GM21526 (cell line): ENCODE results near the gene RTL10.
"Not testable (repeated sequence)": the region's sequence is repeated elsewhere in the genome, so short reads cannot be mapped to it uniquely, and the experiment has no call there.

Experiments
- ATAC-seq: cut with Tn5 transposase; IDR thresholded peaks from one replicate; pipeline ENCODE4 v1.9.1; 2021; ENCODE audit warnings: moderate library complexity; ENCODE audit not compliant: unreplicated experiment, low FRiP score

RTL10 gene

GRCh38 chr22:19846620-19847344 is 7.9 kb downstream of the RTL10 start:
- ATAC-seq = no peak

GRCh38 chr22:19845054-19845722 is 9.5 kb downstream of the RTL10 start:
- ATAC-seq = no peak

GRCh38 chr22:19844377-19845053 is 10.2 kb downstream of the RTL10 start:
- ATAC-seq = no peak

DNA sequence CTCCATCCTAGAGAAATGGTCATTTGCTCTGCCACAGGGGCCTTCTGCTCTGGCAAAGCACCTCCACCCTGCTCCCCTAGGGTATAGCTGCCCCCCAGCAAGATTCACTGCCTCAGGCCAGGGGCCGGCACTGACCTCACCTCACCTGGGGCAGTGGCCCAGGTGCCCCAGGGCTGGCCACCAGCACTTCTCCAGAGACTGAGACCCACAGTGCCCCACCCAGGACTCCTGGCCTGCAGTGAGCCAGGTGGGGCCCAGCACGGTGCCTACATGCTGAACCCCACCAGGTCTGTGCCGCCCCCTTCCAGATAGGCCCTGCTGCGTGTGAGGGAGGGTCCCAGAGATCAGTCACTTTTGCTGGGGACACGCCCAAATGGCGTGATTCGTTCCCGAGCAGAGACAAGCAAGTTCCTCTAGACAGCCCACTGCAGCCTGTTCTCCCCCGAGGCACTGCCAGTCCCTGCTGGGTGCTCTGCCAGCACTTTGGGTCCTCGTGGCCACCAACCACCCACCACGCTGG is 10.8 kb downstream of the RTL10 start:
- no peak for ATAC-seq

DNA sequence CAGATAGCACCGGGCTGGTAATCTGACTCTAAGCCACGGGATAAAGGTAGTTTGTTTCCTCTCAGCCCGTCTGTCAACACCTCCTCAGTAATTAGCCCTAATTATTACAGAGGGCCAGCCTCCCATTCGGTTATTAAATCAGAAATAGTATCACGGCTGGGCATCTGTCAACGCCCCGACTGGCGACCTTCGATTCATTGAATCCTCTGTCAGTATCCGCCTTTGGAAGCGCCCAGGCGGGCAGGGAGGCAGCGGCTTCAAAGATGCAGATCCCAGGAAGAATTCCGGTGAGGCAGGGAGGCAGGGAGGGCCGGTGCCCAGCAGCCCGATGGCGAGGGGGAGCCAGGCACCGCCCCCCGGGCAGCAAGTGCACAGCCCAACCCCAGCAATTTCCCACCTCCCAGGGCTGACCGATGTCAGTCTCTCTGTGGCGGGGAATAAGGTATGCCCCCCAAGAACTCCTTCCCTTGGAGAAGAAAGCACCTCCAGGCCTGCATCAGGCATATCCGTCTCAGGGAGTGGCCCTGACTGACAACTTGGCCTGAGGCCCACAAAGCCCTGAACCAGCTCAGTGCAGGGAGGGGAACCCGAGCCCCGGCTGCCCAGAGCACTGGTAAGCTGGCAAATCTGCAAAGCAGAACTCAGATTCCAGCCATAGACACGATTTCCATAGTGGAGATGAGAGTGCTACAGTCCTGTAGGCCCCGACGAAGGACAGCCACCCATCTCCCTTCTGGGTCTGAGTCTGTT is 11.4 kb downstream of the RTL10 start:
- ATAC-seq = no peak

GRCh38 chr22:19842393-19843106 is 12.1 kb downstream of the RTL10 start:
- ATAC-seq = no peak

DNA sequence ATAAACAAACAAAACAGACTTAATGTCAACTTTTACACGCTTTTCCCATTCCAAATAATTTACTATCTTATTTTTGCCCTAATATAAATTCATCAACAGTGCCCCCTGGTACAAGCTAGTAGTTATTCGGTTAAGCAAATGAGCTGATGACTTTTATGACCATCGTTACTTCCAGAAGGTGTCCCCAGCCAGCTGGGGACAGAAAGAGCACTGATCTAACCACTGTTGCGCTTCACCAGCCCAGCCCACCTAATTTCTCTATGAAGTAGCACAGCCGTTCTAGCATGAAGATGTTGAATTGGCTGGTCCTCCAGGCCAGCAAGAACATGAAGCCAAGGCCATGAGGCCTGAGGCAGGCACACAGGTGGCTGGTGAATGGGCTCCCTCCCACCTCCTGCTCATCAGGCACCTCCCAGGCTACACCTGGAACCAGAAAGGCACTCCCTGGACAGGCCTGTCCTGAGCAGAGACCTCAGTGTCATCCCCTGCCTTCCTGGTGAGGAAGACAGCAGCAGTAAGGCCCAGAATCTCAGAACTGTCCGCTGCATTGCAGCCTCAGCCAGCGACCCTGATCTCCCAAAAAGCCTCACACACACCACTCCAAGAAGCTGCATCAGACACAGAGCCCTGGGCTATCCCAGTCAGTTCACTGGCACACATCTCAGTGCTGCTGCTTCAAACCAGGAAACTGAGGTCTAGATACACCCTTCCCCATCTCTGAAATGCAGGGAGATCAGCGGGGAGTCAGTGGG is 12.9 kb downstream of the RTL10 start:
- ATAC-seq = no peak

DNA sequence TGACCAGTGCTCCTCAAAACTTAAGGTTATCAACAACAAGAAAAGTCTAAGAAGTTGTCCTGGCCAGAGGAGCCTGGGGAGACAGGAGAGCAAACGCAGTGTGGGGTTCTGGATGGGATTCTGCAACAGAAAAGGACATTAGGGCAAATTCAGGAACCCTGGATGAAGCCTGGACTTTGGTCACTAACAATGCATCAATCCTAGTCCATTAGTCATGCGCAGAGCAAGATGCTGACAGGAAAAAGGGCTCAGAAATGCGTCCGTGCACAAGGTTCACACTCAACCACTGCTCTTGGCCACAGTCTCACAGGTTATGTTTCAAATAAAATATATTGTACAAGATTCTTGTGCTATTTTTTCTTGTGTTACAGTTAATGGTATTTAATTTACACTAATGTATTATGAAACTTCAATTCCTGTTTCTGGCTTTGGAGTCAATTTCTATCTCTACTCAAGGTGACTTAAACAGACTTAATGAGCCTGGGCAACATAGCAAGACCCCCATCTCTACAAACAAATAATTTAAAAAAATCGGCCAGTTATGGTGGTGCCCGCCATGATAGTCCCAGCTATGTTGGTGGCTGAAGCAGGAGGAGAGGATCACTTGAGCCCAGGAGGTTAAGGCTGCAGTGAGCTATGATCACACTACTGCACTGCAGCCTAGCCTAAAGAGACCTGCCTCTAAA is 13.6 kb downstream of the RTL10 start:
- ATAC-seq = no peak

DNA sequence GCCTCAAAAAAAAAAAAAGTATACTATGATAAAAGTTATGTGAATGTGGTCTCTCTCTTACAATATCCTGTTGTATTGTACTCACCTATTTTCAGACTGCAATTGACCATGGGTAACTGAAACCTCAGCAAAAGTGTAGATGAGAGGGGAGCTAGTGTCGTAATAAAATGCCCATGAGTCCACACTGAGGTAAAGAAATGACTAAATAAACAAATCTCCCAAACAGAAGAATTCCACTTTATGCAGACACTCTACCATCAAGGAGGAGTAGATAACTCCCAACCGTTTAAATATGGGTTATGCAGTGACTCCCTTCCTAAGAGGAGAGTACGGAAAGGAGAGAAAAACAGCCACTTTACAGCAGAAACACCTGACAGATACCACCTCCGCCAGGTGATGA is 14.6 kb downstream of the RTL10 start:
- no peak for ATAC-seq

DNA sequence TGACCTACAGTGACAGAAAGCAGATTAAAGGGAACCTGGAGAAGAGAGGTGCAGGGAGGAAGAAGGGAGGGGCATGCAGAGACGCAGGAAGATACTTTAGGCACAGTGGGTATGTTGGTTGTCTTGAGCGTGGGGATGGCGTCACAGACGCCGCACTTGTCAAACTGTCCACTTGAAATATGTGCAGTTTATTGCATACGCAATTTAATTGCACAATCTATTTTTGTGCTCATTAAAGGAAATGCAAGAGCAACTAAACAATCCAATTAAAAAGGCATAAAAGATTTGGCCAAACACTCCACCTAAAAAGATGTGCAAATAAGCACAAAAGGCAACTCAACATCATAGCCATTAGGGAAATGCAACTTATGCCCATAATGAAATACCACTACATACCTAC is 16.8 kb downstream of the RTL10 start:
- ATAC-seq = no peak

- ATAC-seq = no peak
Measured at GRCh38 chr22:19836512-19836911, 18.2 kb downstream of the RTL10 start.

DNA sequence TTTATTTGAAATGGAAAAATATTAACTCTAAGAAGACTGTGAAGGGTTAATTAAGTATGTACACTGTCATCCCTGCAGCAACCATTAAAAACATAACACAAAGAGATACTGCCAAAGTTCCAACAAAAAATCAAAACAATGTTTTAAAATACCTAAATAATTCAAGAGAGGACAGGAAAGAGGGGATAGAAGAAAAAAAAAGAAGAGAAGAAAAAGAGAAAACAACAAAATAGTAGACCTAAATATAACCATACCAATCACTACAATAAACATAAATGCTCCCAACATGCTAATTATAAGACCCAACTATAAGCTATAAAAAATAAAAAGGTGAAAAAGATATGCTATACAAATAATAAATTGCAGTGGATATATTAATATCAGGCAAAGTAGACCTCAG is 20.1 kb downstream of the RTL10 start:
- no peak for ATAC-seq

GRCh38 chr22:19833327-19833726 is 21.3 kb downstream of the RTL10 start:
- ATAC-seq = not testable (repeated sequence)

DNA sequence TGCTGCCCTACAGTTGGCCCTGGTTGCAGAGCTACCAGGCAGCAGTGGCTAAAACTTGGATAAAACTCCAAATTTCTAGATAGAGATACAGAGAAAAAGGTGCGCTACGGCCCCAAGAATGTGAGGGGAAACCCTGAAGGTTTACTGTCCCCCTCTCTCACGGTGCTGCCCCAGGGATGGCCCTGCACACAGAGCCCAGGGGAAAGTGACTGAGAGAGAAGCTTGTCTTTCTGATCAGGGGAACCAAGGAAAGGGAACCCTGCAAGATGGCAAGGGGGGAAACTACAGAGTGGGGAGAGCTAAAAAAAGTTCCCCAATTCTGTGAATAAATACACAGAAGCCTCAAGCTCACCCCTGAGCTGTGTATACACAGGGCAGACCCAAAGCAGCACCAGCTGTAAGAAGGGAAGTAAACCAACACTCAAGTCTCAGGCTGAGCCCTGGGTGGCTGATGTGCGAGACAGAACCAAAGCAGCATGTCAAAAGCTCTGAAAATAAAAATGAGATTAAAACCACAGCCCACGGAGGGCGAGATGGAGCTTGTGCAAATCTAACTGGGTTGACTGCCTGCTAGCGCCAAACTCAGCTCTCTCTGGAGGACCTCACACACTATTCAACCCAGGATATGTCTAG is 22.1 kb downstream of the RTL10 start:
- no peak for ATAC-seq

DNA sequence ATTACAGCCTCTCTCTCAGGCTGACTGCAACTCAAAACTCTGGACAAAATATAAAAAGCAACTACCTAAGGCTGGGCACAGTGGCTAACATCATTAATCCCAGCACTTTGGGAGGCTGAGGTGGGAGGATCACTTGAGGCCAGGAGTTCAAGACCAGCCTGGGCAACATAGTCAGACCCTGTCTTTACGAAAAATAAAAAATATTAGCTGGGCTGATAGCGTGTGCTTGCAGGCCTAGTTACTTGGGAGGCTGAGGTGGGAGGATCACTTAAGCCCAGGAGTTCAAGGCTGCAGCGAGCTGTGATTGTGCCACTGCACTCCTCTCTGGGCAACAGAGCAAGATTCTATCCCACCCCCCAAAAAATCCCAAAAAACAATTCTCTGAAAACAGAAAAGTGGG is 22.7 kb downstream of the RTL10 start:
- ATAC-seq = not testable (repeated sequence)

DNA sequence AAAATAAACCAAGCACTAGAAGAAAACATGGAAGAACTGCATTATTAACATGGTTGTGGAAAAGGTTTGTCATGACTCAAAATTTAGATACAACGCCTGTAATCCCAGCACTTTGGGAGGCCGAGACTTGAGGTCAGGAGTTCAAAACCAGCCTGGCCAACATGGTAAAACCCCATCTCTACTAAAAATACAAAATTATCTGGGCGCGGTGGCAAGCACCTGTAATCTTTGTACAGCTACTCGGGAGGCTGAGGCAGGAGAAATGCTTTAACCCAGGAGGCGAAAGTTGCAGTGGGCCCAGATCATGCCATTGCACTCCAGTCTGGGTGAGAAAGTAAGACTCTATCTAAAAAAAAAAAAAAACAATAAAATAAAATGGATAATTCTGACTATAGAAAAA is 23.7 kb downstream of the RTL10 start:
- ATAC-seq = no peak

DNA sequence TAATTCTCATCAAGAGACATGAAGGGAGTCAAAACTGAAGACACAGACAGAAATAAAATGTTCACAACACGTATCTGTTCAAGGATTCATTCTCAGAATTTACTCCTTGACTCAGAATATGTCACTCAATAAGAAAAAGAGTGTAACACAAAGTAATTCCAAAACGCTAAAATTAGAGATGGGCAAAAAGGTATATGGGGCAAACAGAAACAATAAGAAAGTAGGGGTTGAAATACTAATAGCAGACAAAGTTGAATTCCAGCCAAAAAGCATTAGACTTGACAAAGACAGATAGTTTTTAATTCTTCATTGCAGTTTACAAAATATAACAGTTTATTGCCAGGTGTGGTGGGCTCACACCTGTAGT is 26.7 kb downstream of the RTL10 start:
- ATAC-seq = no peak

DNA sequence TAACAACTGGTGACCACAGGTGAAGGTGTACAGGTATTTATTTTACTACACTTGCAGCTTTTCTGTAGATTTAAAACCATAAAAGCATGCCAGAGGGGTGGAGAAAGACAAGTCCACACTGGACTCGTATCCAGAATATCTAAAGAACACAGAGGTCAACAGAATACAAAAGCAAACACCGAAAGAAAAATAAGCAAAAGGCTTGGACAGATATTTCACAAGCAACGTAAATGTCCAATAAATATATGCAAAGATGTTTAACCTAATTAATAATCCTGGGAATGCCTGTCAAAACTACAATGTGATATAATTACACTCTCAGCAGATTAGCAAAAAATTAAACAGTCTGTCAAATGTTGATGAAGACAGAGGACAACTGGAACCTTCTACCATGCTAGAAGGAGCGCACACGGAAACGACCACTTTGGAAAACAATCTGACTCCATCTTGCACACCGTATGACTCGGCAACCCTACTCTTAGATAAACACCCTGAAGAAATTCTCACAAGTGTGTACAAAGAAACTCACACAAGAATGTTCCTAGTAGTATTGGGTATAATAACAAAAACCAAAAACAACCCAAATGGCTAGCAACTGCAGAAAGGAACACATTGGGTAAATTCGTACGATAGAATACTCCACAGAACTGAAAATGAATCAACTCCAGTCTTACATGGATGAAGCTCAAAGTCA is 27.2 kb downstream of the RTL10 start:
- ATAC-seq = no peak
